ENCODE data around the gene LRRC63. TPM values are rescaled to one million over a fixed set of nuclear protein-coding genes. Genes with fewer than 3 reads are reported as not detected.

LRRC63 gene
- total and polyA plus RNA-seq, 9 of the 15 experiments (the other 6 are each of a cell fraction or from before 2014, with no cell fraction given): 0.07 to 0.41 (median 0.24) TPM; not detected in 1

GRCh38 chr13:46296921-46297320 lies 85.2 kb downstream of the LRRC63 start:
- ChIA-PET POLR2A (interaction anchor here (0.7 to 1.3 kb wide), 3 partner anchors 8 to 47 kb away, joined by 3 read pairs; no protein-coding TSS in a partner anchor), CTCF (ENCODE audit: low intra/inter-chr PET ratio) (no interaction called here)
- H3K9me1 ChIP-seq (ENCODE audit: control insufficient read depth, insufficient read depth, low read length): no peaks in the 10 kb centered on the region
- peak in 1 of 4 experiments; percentile 9 for DNase-seq (ENCODE audit: extremely low read depth in 1 of 4, low spot score in 3 of 4)
- H3K9ac ChIP-seq (ENCODE audit: insufficient read depth in 1 of 2, low read depth in 2 of 2, low read length in 2 of 2): no peak overlapping the region
- H3K27me3 ChIP-seq (ENCODE audit: control insufficient read depth in 2 of 2, insufficient read depth in 2 of 2, low read length in 2 of 2): no peaks in the 10 kb centered on the region
- intact Hi-C loops (cut with micrococcal nuclease): no loop called here
- H3K4me3 ChIP-seq: no peak overlapping the region
- no peaks in the 10 kb centered on the region for H3K79me2 ChIP-seq (ENCODE audit: control insufficient read depth, insufficient read depth, low read length)
- peak; percentile 51 for ATAC-seq
- H3K4me2 ChIP-seq (ENCODE audit: insufficient read depth, low read length): peak overlapping the region; percentile 8; the same call in 1 of the 2 replicates
- H3K36me3 ChIP-seq (ENCODE audit: control insufficient read depth, insufficient read depth, low read length): no peaks in the 10 kb centered on the region
- no peak for FAIRE-seq
- peaks cover 0 to 26% of the 10 kb centered on the region in 2 experiments; a peak in 3 of 5 replicates for H3K4me1 ChIP-seq (replicated peaks in 1 of 2; ENCODE audit: control insufficient read depth in 2 of 2, insufficient read depth in 2 of 2, low read length in 2 of 2)
- H4K20me1 ChIP-seq (replicated peaks; ENCODE audit: control insufficient read depth, insufficient read depth, low read length): no peaks in the 10 kb centered on the region
- in situ Hi-C loops (cut with MboI): loop anchor here (10.0 kb wide), 1 partner anchor 142 kb away; no protein-coding TSS in a partner anchor
- BruUV-seq (replicated peaks): no TSS peak
- peak overlapping the region; percentile 10; the same call in 1 of the 3 replicates for H3K27ac ChIP-seq (ENCODE audit: extremely low read depth, low read depth, low read length)
- no peaks in the 10 kb centered on the region for H3K9me3 ChIP-seq (replicated peaks; ENCODE audit: control insufficient read depth, insufficient read depth, low read depth, low read length)
- H2AFZ ChIP-seq (ENCODE audit: low read depth, low read length): peak overlapping the region; percentile 7; the same call in 1 of the 2 replicates
- WGBS (ENCODE audit: insufficient coverage, low coverage, missing lambda C conversion rate): 10% methylated on average over 3 of the region's 3 CpGs
- TF ChIP-seq ZBTB43 (CRISPR knock-in tag; IDR thresholded peaks at IDR 0.05): no peak
- no peak for TF ChIP-seq ARHGAP35 (IDR thresholded peaks at IDR 0.05; ENCODE audit: partially characterized antibody)
- peak; percentile 65 for TF ChIP-seq MAFF (IDR thresholded peaks at IDR 0.05; ENCODE audit: low read length)
- 0 out of 2 replicates have a peak, but pooled peaks have one; percentile 20 for TF ChIP-seq CXXC5 (CRISPR knock-in tag; IDR thresholded peaks at IDR 0.05)
- no peak for TF ChIP-seq TRIM28 (IDR thresholded peaks at IDR 0.05)
- TF ChIP-seq E2F5 (CRISPR knock-in tag; IDR thresholded peaks at IDR 0.05): no peak
- no peak for TF ChIP-seq U2AF1 (optimal IDR thresholded peaks at IDR 0.05; ENCODE audit: low read depth, low read length)
- no peak for TF ChIP-seq ZNF282 (CRISPR knock-in tag; IDR thresholded peaks at IDR 0.05)
- peak; percentile 69 for TF ChIP-seq ZNF316 (IDR thresholded peaks at IDR 0.05)
- TF ChIP-seq E2F8 (IDR thresholded peaks at IDR 0.05; ENCODE audit: low read depth, partially characterized antibody): no peak
- TF ChIP-seq HMGXB4 (CRISPR knock-in tag; IDR thresholded peaks at IDR 0.05): no peak
- TF ChIP-seq MAFK (IDR thresholded peaks at IDR 0.05; ENCODE audit: low read length): peak; percentile 61; the same call in 1 of the 2 replicates
- TF ChIP-seq ZNF589 (CRISPR knock-in tag; IDR thresholded peaks at IDR 0.05; ENCODE audit: low read depth): 0 out of 2 replicates have a peak, but pooled peaks have one; percentile 19
- TF ChIP-seq BACH1 (tag; IDR thresholded peaks at IDR 0.05): peak; percentile 69
- TF ChIP-seq CTBP1 (IDR thresholded peaks at IDR 0.05; ENCODE audit: borderline replicate concordance): peak; percentile 64; the same call in 1 of the 2 replicates
- TF ChIP-seq CEBPB (tag; IDR thresholded peaks at IDR 0.05): peak; percentile 36
- TF ChIP-seq MAFG (tag; conservative IDR thresholded peaks at IDR 0.05): peak; percentile 85
- TF ChIP-seq EP300 (IDR thresholded peaks at IDR 0.05; ENCODE audit: low read length): peak; percentile 75; the same call in 1 of the 2 replicates

Measured in K562 (cell line).